ENCODE measurements around the gene CFLAR.

The CFLAR gene

DNA sequence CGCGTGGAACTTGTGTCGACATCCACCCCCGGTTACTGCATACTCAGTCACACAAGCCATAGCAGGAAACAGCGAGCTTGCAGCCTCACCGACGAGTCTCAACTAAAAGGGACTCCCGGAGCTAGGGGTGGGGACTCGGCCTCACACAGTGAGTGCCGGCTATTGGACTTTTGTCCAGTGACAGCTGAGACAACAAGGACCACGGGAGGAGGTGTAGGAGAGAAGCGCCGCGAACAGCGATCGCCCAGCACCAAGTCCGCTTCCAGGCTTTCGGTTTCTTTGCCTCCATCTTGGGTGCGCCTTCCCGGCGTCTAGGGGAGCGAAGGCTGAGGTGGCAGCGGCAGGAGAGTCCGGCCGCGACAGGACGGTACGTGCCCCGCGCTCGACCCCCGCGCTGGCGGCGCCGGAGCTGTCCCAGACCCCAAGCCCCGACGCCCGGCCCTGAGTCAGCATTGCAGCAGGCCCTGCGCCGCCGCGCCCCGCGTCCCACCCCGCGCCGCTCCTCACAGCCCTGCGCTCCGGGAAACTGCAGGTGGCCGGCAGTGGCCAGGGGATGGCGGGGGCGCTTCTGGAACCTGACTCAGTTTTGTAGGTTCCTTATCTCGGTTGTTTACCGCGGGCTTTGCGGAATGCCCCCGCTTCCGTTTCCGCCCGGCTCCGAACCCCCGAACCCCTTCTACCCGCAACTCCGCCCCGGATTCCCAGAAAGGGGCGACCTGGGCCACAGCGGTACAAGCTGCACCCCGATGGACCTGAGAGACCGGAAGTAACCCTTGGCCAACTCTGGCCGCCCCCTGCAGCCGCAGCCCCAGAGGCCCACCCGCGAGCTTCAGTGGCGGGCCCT is at the start of gene CFLAR:
Gene CFLAR (plus strand): TSS at position 50 of the 844 bp plus-strand sequence. CDS start 13,702 bp downstream, outside the sequence.
- TF ChIP-seq ZFP3 (CRISPR knock-in tag; IDR thresholded peaks at IDR 0.05), result no peak
- no peak for TF ChIP-seq ZNF565 (CRISPR knock-in tag; conservative IDR thresholded peaks at IDR 0.05; ENCODE audit: low read depth)
- TF ChIP-seq ZFP30 (CRISPR knock-in tag; IDR thresholded peaks at IDR 0.05), result no peak
- no peak for TF ChIP-seq PPARA (CRISPR knock-in tag; IDR thresholded peaks at IDR 0.05; ENCODE audit: borderline replicate concordance)
- TF ChIP-seq SNAI2 (CRISPR knock-in tag; IDR thresholded peaks at IDR 0.05), result 0 out of 2 replicates have a peak, but pooled peaks have one; percentile 18
- TF ChIP-seq TCF4 (CRISPR knock-in tag; IDR thresholded peaks at IDR 0.05; ENCODE audit: borderline replicate concordance), result no peak
- TF ChIP-seq, protein P1, sequence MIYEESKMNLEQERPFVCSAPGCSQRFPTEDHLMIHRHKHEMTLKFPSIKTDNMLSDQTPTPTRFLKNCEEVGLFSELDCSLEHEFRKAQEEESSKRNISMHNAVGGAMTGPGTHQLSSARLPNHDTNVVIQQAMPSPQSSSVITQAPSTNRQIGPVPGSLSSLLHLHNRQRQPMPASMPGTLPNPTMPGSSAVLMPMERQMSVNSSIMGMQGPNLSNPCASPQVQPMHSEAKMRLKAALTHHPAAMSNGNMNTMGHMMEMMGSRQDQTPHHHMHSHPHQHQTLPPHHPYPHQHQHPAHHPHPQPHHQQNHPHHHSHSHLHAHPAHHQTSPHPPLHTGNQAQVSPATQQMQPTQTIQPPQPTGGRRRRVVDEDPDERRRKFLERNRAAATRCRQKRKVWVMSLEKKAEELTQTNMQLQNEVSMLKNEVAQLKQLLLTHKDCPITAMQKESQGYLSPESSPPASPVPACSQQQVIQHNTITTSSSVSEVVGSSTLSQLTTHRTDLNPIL (CRISPR knock-in tag; IDR thresholded peaks at IDR 0.05; ENCODE audit: low read depth), result no peak
- peak; percentile 77 for ATAC-seq

DNA sequence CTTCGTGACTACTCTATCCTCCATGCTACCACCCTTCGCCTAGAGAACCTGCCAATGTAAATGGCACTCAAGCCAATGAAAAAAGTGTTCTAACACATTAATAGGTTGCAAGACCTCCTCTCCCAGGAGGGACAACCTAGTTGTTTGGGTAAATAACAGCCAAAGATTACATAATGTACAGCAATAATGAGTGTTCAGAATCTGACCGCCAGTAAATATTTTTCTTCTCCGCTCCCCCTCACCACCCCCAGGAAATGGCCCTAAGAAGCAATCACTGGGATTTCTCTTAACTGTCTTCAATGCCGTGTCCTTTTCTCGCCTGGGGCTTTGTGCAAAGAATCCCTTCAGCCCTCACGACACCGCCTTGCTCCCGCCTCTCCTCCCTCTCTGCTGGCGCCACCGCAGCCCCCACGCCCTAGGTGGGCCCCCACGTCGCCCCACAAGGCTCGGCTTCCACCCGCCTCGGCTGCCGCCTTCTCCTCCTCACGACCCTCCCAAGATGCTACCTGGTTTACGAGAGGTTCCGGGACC is 45.0 kb upstream of the CFLAR start:
- no peak for TF ChIP-seq ARNTL (CRISPR knock-in tag; IDR thresholded peaks at IDR 0.05; ENCODE audit: borderline replicate concordance, low read depth)
- TF ChIP-seq, protein P2, sequence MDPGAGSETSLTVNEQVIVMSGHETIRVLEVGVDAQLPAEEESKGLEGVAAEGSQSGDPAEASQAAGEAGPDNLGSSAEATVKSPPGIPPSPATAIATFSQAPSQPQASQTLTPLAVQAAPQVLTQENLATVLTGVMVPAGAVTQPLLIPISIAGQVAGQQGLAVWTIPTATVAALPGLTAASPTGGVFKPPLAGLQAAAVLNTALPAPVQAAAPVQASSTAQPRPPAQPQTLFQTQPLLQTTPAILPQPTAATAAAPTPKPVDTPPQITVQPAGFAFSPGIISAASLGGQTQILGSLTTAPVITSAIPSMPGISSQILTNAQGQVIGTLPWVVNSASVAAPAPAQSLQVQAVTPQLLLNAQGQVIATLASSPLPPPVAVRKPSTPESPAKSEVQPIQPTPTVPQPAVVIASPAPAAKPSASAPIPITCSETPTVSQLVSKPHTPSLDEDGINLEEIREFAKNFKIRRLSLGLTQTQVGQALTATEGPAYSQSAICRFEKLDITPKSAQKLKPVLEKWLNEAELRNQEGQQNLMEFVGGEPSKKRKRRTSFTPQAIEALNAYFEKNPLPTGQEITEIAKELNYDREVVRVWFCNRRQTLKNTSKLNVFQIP (CRISPR knock-in tag; IDR thresholded peaks at IDR 0.05; ENCODE audit: borderline replicate concordance, low read depth), result no peak
- no peak for TF ChIP-seq TCF4 (CRISPR knock-in tag; IDR thresholded peaks at IDR 0.05; ENCODE audit: borderline replicate concordance)
- TF ChIP-seq ZNF565 (CRISPR knock-in tag; conservative IDR thresholded peaks at IDR 0.05; ENCODE audit: low read depth), result no peak
- TF ChIP-seq ZFP30 (CRISPR knock-in tag; IDR thresholded peaks at IDR 0.05), result no peak
- no peak for TF ChIP-seq CSDC2 (CRISPR knock-in tag; IDR thresholded peaks at IDR 0.05)
- TF ChIP-seq, protein P3, sequence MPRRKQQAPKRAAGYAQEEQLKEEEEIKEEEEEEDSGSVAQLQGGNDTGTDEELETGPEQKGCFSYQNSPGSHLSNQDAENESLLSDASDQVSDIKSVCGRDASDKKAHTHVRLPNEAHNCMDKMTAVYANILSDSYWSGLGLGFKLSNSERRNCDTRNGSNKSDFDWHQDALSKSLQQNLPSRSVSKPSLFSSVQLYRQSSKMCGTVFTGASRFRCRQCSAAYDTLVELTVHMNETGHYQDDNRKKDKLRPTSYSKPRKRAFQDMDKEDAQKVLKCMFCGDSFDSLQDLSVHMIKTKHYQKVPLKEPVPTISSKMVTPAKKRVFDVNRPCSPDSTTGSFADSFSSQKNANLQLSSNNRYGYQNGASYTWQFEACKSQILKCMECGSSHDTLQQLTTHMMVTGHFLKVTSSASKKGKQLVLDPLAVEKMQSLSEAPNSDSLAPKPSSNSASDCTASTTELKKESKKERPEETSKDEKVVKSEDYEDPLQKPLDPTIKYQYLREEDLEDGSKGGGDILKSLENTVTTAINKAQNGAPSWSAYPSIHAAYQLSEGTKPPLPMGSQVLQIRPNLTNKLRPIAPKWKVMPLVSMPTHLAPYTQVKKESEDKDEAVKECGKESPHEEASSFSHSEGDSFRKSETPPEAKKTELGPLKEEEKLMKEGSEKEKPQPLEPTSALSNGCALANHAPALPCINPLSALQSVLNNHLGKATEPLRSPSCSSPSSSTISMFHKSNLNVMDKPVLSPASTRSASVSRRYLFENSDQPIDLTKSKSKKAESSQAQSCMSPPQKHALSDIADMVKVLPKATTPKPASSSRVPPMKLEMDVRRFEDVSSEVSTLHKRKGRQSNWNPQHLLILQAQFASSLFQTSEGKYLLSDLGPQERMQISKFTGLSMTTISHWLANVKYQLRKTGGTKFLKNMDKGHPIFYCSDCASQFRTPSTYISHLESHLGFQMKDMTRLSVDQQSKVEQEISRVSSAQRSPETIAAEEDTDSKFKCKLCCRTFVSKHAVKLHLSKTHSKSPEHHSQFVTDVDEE (CRISPR knock-in tag; IDR thresholded peaks at IDR 0.05), result no peak
- TF ChIP-seq, protein P4, sequence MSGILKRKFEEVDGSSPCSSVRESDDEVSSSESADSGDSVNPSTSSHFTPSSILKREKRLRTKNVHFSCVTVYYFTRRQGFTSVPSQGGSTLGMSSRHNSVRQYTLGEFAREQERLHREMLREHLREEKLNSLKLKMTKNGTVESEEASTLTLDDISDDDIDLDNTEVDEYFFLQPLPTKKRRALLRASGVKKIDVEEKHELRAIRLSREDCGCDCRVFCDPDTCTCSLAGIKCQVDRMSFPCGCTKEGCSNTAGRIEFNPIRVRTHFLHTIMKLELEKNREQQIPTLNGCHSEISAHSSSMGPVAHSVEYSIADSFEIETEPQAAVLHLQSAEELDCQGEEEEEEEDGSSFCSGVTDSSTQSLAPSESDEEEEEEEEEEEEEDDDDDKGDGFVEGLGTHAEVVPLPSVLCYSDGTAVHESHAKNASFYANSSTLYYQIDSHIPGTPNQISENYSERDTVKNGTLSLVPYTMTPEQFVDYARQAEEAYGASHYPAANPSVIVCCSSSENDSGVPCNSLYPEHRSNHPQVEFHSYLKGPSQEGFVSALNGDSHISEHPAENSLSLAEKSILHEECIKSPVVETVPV (CRISPR knock-in tag; IDR thresholded peaks at IDR 0.05), result no peak
- peak; percentile 24 for ATAC-seq

DNA sequence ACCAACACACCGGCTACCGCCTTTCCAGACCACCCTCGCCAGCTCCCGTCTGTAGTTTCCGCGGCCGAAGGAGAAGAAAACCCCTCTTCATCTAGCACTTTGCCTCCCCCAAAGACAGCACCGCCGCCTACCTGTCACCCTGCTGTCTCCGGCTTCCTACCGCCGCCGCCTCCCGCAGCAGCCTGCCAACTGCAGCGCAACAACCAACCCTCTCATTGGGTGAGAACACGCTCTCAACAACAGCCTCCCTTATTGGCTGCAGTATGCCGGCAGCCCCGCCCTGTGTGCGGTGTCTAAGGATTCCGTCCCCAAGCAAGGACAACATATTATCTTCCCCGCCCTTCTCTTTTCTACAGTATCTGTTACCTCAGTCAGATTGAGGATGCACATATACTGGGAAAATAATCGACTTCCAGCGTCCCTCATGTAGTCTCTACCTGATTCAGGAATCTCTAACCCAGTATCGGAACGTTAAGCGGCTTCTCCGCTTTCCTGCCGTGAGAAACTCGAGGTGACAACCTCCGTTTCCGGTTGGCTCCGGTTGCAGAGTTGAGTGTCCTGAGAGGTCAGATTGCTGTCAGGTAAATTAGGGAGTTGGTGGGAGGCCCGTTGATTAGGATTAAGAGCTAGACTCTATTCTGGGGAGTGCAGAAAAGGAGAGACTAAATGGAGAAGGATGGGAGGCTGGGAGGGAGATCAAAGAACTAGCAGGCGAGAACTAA is 44.3 kb upstream of the CFLAR start, which contains the start of the genes HYCC2 and NDUFB3:
Gene HYCC2 (minus strand): TSS at position 193 of the 722 bp plus-strand sequence. CDS start 47,662 bp downstream, outside the sequence.
Gene NDUFB3 (plus strand): TSS at position 523 of the 722 bp plus-strand sequence. CDS start 6,882 bp downstream, outside the sequence.
- ATAC-seq, result peak; percentile 97

More for the DNA sequence above, 44.3 kb upstream of the CFLAR start, which contains the start of the genes HYCC2 and NDUFB3:
- TF ChIP-seq, protein P1 (CRISPR knock-in tag; IDR thresholded peaks at IDR 0.05; ENCODE audit: low read depth), result no peak
- TF ChIP-seq ZNF8 (CRISPR knock-in tag; IDR thresholded peaks at IDR 0.05) (peak; percentile 17; the same call in 1 of the 2 replicates), TOX (CRISPR knock-in tag; IDR thresholded peaks at IDR 0.05; ENCODE audit: borderline replicate concordance) (no peak), ZFP30 (CRISPR knock-in tag; IDR thresholded peaks at IDR 0.05) (0 out of 2 replicates have a peak, but pooled peaks have one; percentile 11), BACH2 (CRISPR knock-in tag; IDR thresholded peaks at IDR 0.05; ENCODE audit: borderline replicate concordance) (no peak), ISL1 (CRISPR knock-in tag; IDR thresholded peaks at IDR 0.05) (no peak), ARNTL (CRISPR knock-in tag; IDR thresholded peaks at IDR 0.05; ENCODE audit: borderline replicate concordance, low read depth) (0 out of 2 replicates have a peak, but pooled peaks have one; percentile 31), OSR1 (CRISPR knock-in tag; IDR thresholded peaks at IDR 0.05) (no peak), ZNF565 (CRISPR knock-in tag; conservative IDR thresholded peaks at IDR 0.05; ENCODE audit: low read depth) (no peak), ZFP3 (CRISPR knock-in tag; IDR thresholded peaks at IDR 0.05) (0 out of 2 replicates have a peak, but pooled peaks have one; percentile 44)
- TF ChIP-seq, protein P2 (CRISPR knock-in tag; IDR thresholded peaks at IDR 0.05; ENCODE audit: borderline replicate concordance, low read depth), result no peak
